HCT116 (cell line): ENCODE data around the gene ZNRF4. TPM values are rescaled to one million over a fixed set of nuclear protein-coding genes. Genes with fewer than 3 reads are reported as not detected.
A peak's percentile ranks its signal among the peaks of the same experiment; 100 is the strongest.

ENCODE experiments used
- ATAC-seq: fragments of 200-7000 bp; cut with Tn5 transposase; 2 replicates; pipeline ENCODE4 v1.9.1; 2020; ENCODE audit warnings: mild to moderate bottlenecking, moderate library complexity
- BruUV-seq: library from RNA; stranded (reverse); fragments of 400-500 nt; replicated peaks from 2 replicates; lab custom pipeline; 2021; lab: Mats Ljungman, UMichigan
- CTCF ChIA-PET: fragments of 300-600 bp; sonication (Branson Sonifier 250); formaldehyde crosslinking; loops from one replicate; lab custom pipeline; 2021; ENCODE audit warnings: antibody characterized with exemption; lab: Charles Lee
- POLR2A ChIA-PET: fragments of 300-600, 350-600 bp; sonication (Branson Sonifier 250); formaldehyde crosslinking; loops from one replicate; lab custom pipeline; 2021; ENCODE audit warnings: antibody characterized with exemption; lab: Charles Lee
- RAD21 ChIA-PET, 2 experiments: fragments of 300-600 bp; sonication (Branson Sonifier 250); formaldehyde crosslinking; loops; one replicate each; lab custom pipeline; 2023; ENCODE audit warnings: low total read pairs in 2 of 2; ENCODE audit not compliant: uncharacterized antibody in 2 of 2, unreplicated experiment in 2 of 2, low non-redundant PET in 1 of 2; lab: Charles Lee
- DNase-seq: peaks from one replicate; pipeline ENCODE4 v3.0.0-alpha.2; 2010; ENCODE audit warnings: low read depth, low spot score
- H2AFZ ChIP-seq: fragments of 200-600 bp; shearing (Covaris generic), sonication (generic); 2 replicates; pipeline ENCODE4 v1.6.1; 2017; ENCODE audit warnings: low read depth, mixed run types, mixed read lengths, antibody characterized with exemption, low read length; ENCODE audit not compliant: poor library complexity, severe bottlenecking
- H3K27ac ChIP-seq: 2 replicates; pipeline ENCODE4 v1.5.1; 2012; ENCODE audit warnings: low read depth, low read length
- H3K27me3 ChIP-seq: fragments of 200-600 bp; sonication (generic); 2 replicates; pipeline ENCODE4 v1.6.1; 2016; ENCODE audit warnings: mixed run types, low read length, mixed read lengths; ENCODE audit not compliant: insufficient read depth
- H3K36me3 ChIP-seq, 2 experiments: fragments of 200-500 bp in 1 of 2; fragments of 200-600 bp in 1 of 2; sonication (Bioruptor generic) in 1 of 2; sonication (generic) in 1 of 2; 2 replicates each; pipeline versions ENCODE4 v1.5.1 to v1.6.1; 2014 to 2016; ENCODE audit warnings: low read length in 2 of 2, inconsistent platforms in 1 of 2, mixed read lengths in 1 of 2, mixed run types in 1 of 2; ENCODE audit not compliant: insufficient read depth in 2 of 2, control insufficient read depth in 1 of 2
- H3K4me1 ChIP-seq, 2 experiments: fragments of 200-600 bp in 1 of 2; sonication (generic) in 1 of 2; 2 replicates each; pipeline versions ENCODE4 v1.5.1 to v1.6.1; 2012 to 2017; ENCODE audit warnings: low read length in 2 of 2, inconsistent platforms in 1 of 2, mild to moderate bottlenecking in 1 of 2, mixed read lengths in 1 of 2, mixed run types in 1 of 2, moderate library complexity in 1 of 2; ENCODE audit not compliant: insufficient read depth in 2 of 2, control insufficient read depth in 1 of 2
- H3K4me2 ChIP-seq: fragments of 200-600 bp; sonication (generic); 2 replicates; pipeline ENCODE4 v1.6.1; 2017; ENCODE audit warnings: mixed run types, low read length, mixed read lengths
- H3K4me3 ChIP-seq, 2 experiments: fragments of 200-600 bp in 1 of 2; sonication (generic) in 1 of 2; replicated peaks in 1 of 2; 2 replicates each; pipeline ENCODE4 v1.5.1; 2011 to 2016; ENCODE audit warnings: low read length in 2 of 2, control low read depth in 1 of 2, low read depth in 1 of 2, mild to moderate bottlenecking in 1 of 2, mixed read lengths in 1 of 2, mixed run types in 1 of 2
- H3K79me2 ChIP-seq: fragments of 200-600 bp; sonication (generic); 2 replicates; pipeline ENCODE4 v1.6.1; 2017; ENCODE audit warnings: mild to moderate bottlenecking, mixed run types, low read length, moderate library complexity, mixed read lengths; ENCODE audit not compliant: insufficient read depth
- H3K9ac ChIP-seq: fragments of 200-600 bp; sonication (generic); 2 replicates; pipeline ENCODE4 v1.6.1; 2016; ENCODE audit warnings: low read length, mixed read lengths
- H3K9me2 ChIP-seq: fragments of 200-600 bp; sonication (generic), shearing (Covaris generic); 2 replicates; pipeline ENCODE4 v1.6.1; 2017; ENCODE audit warnings: mixed run types, mild to moderate bottlenecking, moderate library complexity; ENCODE audit not compliant: insufficient read depth
- H3K9me3 ChIP-seq, 2 experiments: fragments of 200-500 bp in 1 of 2; fragments of 200-600 bp in 1 of 2; sonication (Bioruptor generic) in 1 of 2; sonication (generic) in 1 of 2; 2 replicates each; pipeline ENCODE4 v1.6.1; 2014 to 2017; ENCODE audit warnings: low read length in 2 of 2, mixed read lengths in 2 of 2, inconsistent platforms in 1 of 2, low read depth in 1 of 2, mild to moderate bottlenecking in 1 of 2, mixed run types in 1 of 2, moderate library complexity in 1 of 2; ENCODE audit not compliant: control insufficient read depth in 1 of 2, insufficient read depth in 1 of 2
- H4K20me1 ChIP-seq: fragments of 200-600 bp; sonication (generic), shearing (Covaris generic); 2 replicates; pipeline ENCODE4 v1.6.1; 2017; ENCODE audit warnings: mixed run types, mild to moderate bottlenecking, moderate library complexity; ENCODE audit not compliant: insufficient read depth
- CBX3 ChIP-seq: IDR thresholded peaks from 2 replicates; pipeline ENCODE4 v1.6.1; 2012; ENCODE audit warnings: low read depth
- CEBPB ChIP-seq: IDR thresholded peaks from 2 replicates; pipeline ENCODE4 v1.6.1; 2012; ENCODE audit warnings: low read depth
- CTCF ChIP-seq, 3 experiments: fragments of 200-600 bp in 1 of 3; sonication (generic) in 1 of 3; IDR thresholded peaks in 2 of 3; conservative IDR thresholded peaks in 1 of 3; 2 replicates each; pipeline ENCODE4 v1.5.1; 2012 to 2017; ENCODE audit warnings: low read depth in 2 of 3, low read length in 2 of 3, antibody characterized with exemption in 1 of 3, borderline replicate concordance in 1 of 3, control low read depth in 1 of 3, mild to moderate bottlenecking in 1 of 3, mixed read lengths in 1 of 3, mixed run types in 1 of 3, moderate library complexity in 1 of 3; ENCODE audit not compliant: insufficient read depth in 1 of 3
- ELF1 ChIP-seq: IDR thresholded peaks from 2 replicates; pipeline ENCODE4 v1.6.1; 2012; ENCODE audit warnings: low read depth, borderline replicate concordance
- FOSL1 ChIP-seq: IDR thresholded peaks from 2 replicates; pipeline ENCODE4 v1.6.1; 2012; ENCODE audit warnings: low read depth
- JUND ChIP-seq: IDR thresholded peaks from 2 replicates; pipeline ENCODE4 v1.6.1; 2012
- SRF ChIP-seq: IDR thresholded peaks from 2 replicates; pipeline ENCODE4 v1.6.1; 2012; ENCODE audit warnings: low read depth
- ZFX ChIP-seq: fragments of 450-650 bp; IDR thresholded peaks from 2 replicates; pipeline ENCODE4 v1.6.1; 2017
- intact Hi-C: fragments of 100-400 bp; cut with micrococcal nuclease; formaldehyde crosslinking; loops from 2 replicates; pipeline ENCODE4 v1.10.0; 2022
- total RNA-seq: library from RNA; stranded (reverse); gene quantifications from one replicate; pipeline ENCODE4 v1.2.1, GENCODE V29; 2021; ENCODE audit not compliant: unreplicated experiment

The ZNRF4 gene
- total RNA-seq, 1 experiment from 2014 or later = not detected

DNA sequence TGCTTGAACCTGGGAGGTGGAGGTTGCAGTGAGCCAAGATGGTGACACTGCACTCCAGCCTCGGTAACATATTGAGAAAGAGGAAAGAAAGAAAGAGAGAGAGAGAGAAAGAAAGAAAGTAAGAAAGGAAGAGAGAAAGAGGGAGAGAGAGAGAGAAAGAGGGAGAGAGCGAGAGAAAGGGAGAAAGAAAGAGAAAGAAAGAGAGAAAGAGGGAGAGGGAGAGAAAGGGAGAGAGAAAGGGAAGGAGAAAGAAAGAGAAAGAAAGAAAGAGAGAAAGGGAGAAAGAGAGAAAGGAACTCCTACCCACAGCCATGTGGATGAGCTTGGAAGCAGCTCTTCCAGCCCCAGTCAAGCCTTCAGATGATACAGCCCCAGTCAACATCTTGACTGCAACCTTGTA is 46.7 kb downstream of the ZNRF4 start:
- Histone ChIP-seq H3K4me1 (no peaks in the 10 kb centered on the region), H3K79me2 (no peaks in the 10 kb centered on the region), H2AFZ (no peak overlapping the region), H3K9me2 (no peaks in the 10 kb centered on the region), H3K27me3 (no peaks in the 10 kb centered on the region), H4K20me1 (no peaks in the 10 kb centered on the region), H3K9ac (no peak overlapping the region), H3K27ac (no peak overlapping the region), H3K4me2 (no peak overlapping the region), H3K36me3 (no peaks in the 10 kb centered on the region)
- ChIA-PET CTCF (no interaction called here), RAD21 (no interaction called here), POLR2A (no interaction called here)
- DNase-seq (no peak), ATAC-seq (no peak)
- BruUV-seq = no TSS peak
- TF ChIP-seq ELF1 = no peak
- TF ChIP-seq, all 23 proteins: peak for 0
- intact Hi-C loops = no loop called here
- peaks cover 11 to 16% of the 10 kb centered on the region in 2 experiments; a peak in 3 of 4 replicates for H3K9me3 ChIP-seq
- H3K4me3 ChIP-seq = no peak overlapping the region

DNA sequence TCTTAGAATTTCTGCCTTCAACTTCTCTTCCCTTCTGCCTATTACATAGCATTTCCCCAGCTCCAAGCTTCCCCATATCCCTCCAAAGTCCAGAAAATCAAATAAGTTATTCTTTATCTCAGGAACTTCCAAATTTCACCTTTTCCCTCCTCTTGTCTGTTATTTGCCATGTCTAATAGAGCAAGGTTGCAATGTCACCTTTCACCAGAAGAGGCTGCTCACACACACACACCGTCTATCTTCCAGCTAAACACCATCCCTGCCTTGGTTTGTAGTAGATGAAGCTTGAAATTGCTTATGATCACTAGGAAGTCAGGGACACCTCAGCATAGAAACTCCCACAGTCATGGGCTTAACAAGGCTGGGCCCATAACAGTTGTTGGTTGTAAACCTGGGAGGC is 48.4 kb downstream of the ZNRF4 start:
- no peaks in the 10 kb centered on the region for H3K27me3 ChIP-seq
- POLR2A ChIA-PET = no interaction called here
- no peak overlapping the region for H2AFZ ChIP-seq
- intact Hi-C loops = no loop called here
- RAD21 ChIA-PET = no interaction called here
- H4K20me1 ChIP-seq = no peaks in the 10 kb centered on the region
- no TSS peak for BruUV-seq
- DNase-seq = peak; percentile 42
- H3K36me3 ChIP-seq = no peaks in the 10 kb centered on the region
- CTCF ChIA-PET = interaction anchor here (0.6 kb wide), 1 partner anchor 33 kb away, joined by 3 read pairs; no protein-coding TSS in a partner anchor
- no peak overlapping the region for H3K9ac ChIP-seq
- H3K9me3 ChIP-seq = peaks cover 11 to 16% of the 10 kb centered on the region in 2 experiments; a peak in 3 of 4 replicates
- peak; percentile 57; the same call in 1 of the 2 replicates for ATAC-seq
- H3K4me2 ChIP-seq = no peak overlapping the region
- H3K79me2 ChIP-seq = no peaks in the 10 kb centered on the region
- no peaks in the 10 kb centered on the region for H3K9me2 ChIP-seq
- H3K4me3 ChIP-seq = no peak overlapping the region
- no peak for TF ChIP-seq ZFX
- TF ChIP-seq CEBPB = no peak
- peak; percentile 50; the same call in 1 of the 2 replicates for TF ChIP-seq CBX3
- peak; percentile 6 to 64 (median 63); a peak in 4 of 6 replicates for TF ChIP-seq CTCF (IDR thresholded peaks at IDR 0.05 in 2 of 3, conservative IDR thresholded peaks at IDR 0.05 in 1 of 3; ENCODE audit: borderline replicate concordance in 1 of 3, insufficient read depth in 1 of 3, low read depth in 2 of 3, low read length in 2 of 3)
- no peak for TF ChIP-seq SRF
- no peak for TF ChIP-seq JUND
- TF ChIP-seq FOSL1 = no peak
- H3K4me1 ChIP-seq = no peaks in the 10 kb centered on the region
- no peak overlapping the region for H3K27ac ChIP-seq
